Activated naive CD8-positive, alpha-beta T cell treated with anti-CD3 and anti-CD28 coated beads, Interleukin-2, amount 10 ng/mL, durations not matched to agents 7 days and 5 days (primary cell): ENCODE measurements around the gene FAM90A1. TPM values are rescaled to one million over a fixed set of nuclear protein-coding genes. Genes with fewer than 3 reads are reported as not detected.
"Not testable (repeated sequence)": the region's sequence is repeated elsewhere in the genome, so short reads cannot be mapped to it uniquely, and the experiment has no call there.

Experiments
- ATAC-seq: fragments of 150-1000 bp; cut with Tn5 transposase; one replicate; pipeline ENCODE4 v1.10.0; 2021; ENCODE audit warnings: low read depth, moderate library complexity
- POLR2A ChIA-PET: fragments of 350-600 bp; sonication (Branson Sonifier 250); formaldehyde crosslinking; loops from one replicate; lab custom pipeline; 2021; ENCODE audit warnings: antibody characterized with exemption; lab: Charles Lee
- DNase-seq: peaks from one replicate; pipeline ENCODE4 v3.0.0; 2021
- H3K27ac Mint-ChIP-seq: one replicate; pipeline ENCODE4 v1.8.0; 2022; ENCODE audit warnings: mild to moderate bottlenecking, mixed read lengths
- H3K27me3 Mint-ChIP-seq: one replicate; pipeline ENCODE4 v1.8.0; 2022; ENCODE audit warnings: mild to moderate bottlenecking, moderate library complexity, mixed read lengths
- H3K36me3 Mint-ChIP-seq: one replicate; pipeline ENCODE4 v1.8.0; 2021; ENCODE audit warnings: mild to moderate bottlenecking, mixed read lengths
- H3K4me1 Mint-ChIP-seq: one replicate; pipeline ENCODE4 v1.8.0; 2021; ENCODE audit warnings: mixed read lengths
- H3K4me3 Mint-ChIP-seq: one replicate; pipeline ENCODE4 v1.8.0; 2022; ENCODE audit warnings: mild to moderate bottlenecking, moderate library complexity, mixed read lengths
- H3K9me3 Mint-ChIP-seq: one replicate; pipeline ENCODE4 v1.8.0; 2021; ENCODE audit warnings: mixed read lengths
- total RNA-seq, 2 experiments: library from RNA; stranded (reverse); gene quantifications; one replicate each; pipeline ENCODE4 v1.2.3, GENCODE V29; 2021

FAM90A1 gene
- total RNA-seq, 2 experiments from 2014 or later, result 0.11 TPM; not detected in 1

- peak overlapping the region; percentile 58 for H3K27ac Mint-ChIP-seq
- DNase-seq, ATAC-seq, POLR2A ChIA-PET, H3K9me3 Mint-ChIP-seq, H3K36me3 Mint-ChIP-seq, H3K27me3 Mint-ChIP-seq: not testable (repeated sequence)
- peak overlapping the region; percentile 70 for H3K4me3 Mint-ChIP-seq
- peaks cover 13% of the 10 kb centered on the region for H3K4me1 Mint-ChIP-seq
Measured at GRCh38 chr12:8227732-8228077, 287 bp upstream of the FAM90A1 start.

GRCh38 chr12:8226355-8226754, 1.1 kb downstream of the FAM90A1 start:
- POLR2A ChIA-PET, result interaction anchor here (1.0 kb wide), 1 partner anchor 17 kb away, joined by 4 read pairs; no protein-coding TSS in a partner anchor
- H3K36me3 Mint-ChIP-seq, result no peaks in the 10 kb centered on the region
- DNase-seq, result no peak
- no peak overlapping the region for H3K4me3 Mint-ChIP-seq
- no peak overlapping the region for H3K27ac Mint-ChIP-seq
- H3K4me1 Mint-ChIP-seq, result peaks cover 7% of the 10 kb centered on the region
- H3K27me3 Mint-ChIP-seq, result no peaks in the 10 kb centered on the region
- no peaks in the 10 kb centered on the region for H3K9me3 Mint-ChIP-seq
- no peak for ATAC-seq

- H3K36me3 Mint-ChIP-seq, H3K27ac Mint-ChIP-seq, H3K27me3 Mint-ChIP-seq, H3K4me1 Mint-ChIP-seq, POLR2A ChIA-PET, H3K9me3 Mint-ChIP-seq, H3K4me3 Mint-ChIP-seq, ATAC-seq, DNase-seq: not testable (repeated sequence)
Measured at GRCh38 chr12:8224782-8225181, 2.6 kb downstream of the FAM90A1 start.

GRCh38 chr12:8223646-8224045, 3.8 kb downstream of the FAM90A1 start:
- H3K9me3 Mint-ChIP-seq, result not testable (repeated sequence)

GRCh38 chr12:8222303-8222702, 5.1 kb downstream of the FAM90A1 start:
- H3K4me1 Mint-ChIP-seq, H3K36me3 Mint-ChIP-seq, POLR2A ChIA-PET, H3K4me3 Mint-ChIP-seq, H3K27ac Mint-ChIP-seq, DNase-seq, H3K27me3 Mint-ChIP-seq, H3K9me3 Mint-ChIP-seq, ATAC-seq: not testable (repeated sequence)

More at GRCh38 chr12:8223646-8224045, 3.8 kb downstream of the FAM90A1 start:
- H3K36me3 Mint-ChIP-seq, DNase-seq, H3K27me3 Mint-ChIP-seq, H3K27ac Mint-ChIP-seq, H3K4me1 Mint-ChIP-seq, H3K4me3 Mint-ChIP-seq, POLR2A ChIA-PET, ATAC-seq: not testable (repeated sequence)

GRCh38 chr12:8221844-8222243, 5.6 kb downstream of the FAM90A1 start:
- H3K36me3 Mint-ChIP-seq, H3K27me3 Mint-ChIP-seq, POLR2A ChIA-PET, H3K27ac Mint-ChIP-seq, H3K9me3 Mint-ChIP-seq, DNase-seq, ATAC-seq, H3K4me3 Mint-ChIP-seq, H3K4me1 Mint-ChIP-seq: not testable (repeated sequence)

GRCh38 chr12:8221375-8221774, 6.0 kb downstream of the FAM90A1 start:
- DNase-seq, H3K4me3 Mint-ChIP-seq, POLR2A ChIA-PET, H3K27me3 Mint-ChIP-seq, ATAC-seq, H3K4me1 Mint-ChIP-seq, H3K36me3 Mint-ChIP-seq, H3K27ac Mint-ChIP-seq, H3K9me3 Mint-ChIP-seq: not testable (repeated sequence)

- H3K27me3 Mint-ChIP-seq, H3K27ac Mint-ChIP-seq, H3K36me3 Mint-ChIP-seq, H3K4me3 Mint-ChIP-seq, DNase-seq, H3K9me3 Mint-ChIP-seq, POLR2A ChIA-PET, H3K4me1 Mint-ChIP-seq, ATAC-seq: not testable (repeated sequence)
Measured at GRCh38 chr12:8218711-8219382, 8.6 kb downstream of the FAM90A1 start.

GRCh38 chr12:8197685-8198308, 29.6 kb downstream of the FAM90A1 start:
- H3K27ac Mint-ChIP-seq, ATAC-seq, H3K4me3 Mint-ChIP-seq, POLR2A ChIA-PET, DNase-seq, H3K9me3 Mint-ChIP-seq, H3K27me3 Mint-ChIP-seq, H3K36me3 Mint-ChIP-seq: not testable (repeated sequence)
- H3K4me1 Mint-ChIP-seq, result peaks cover 12% of the 10 kb centered on the region

- POLR2A ChIA-PET, DNase-seq, ATAC-seq, H3K4me1 Mint-ChIP-seq, H3K36me3 Mint-ChIP-seq, H3K27me3 Mint-ChIP-seq, H3K4me3 Mint-ChIP-seq, H3K9me3 Mint-ChIP-seq, H3K27ac Mint-ChIP-seq: not testable (repeated sequence)
Measured at GRCh38 chr12:8188088-8188487, 39.3 kb downstream of the FAM90A1 start.

GRCh38 chr12:8184206-8184605, 43.2 kb downstream of the FAM90A1 start:
- H3K36me3 Mint-ChIP-seq, H3K27ac Mint-ChIP-seq, H3K4me1 Mint-ChIP-seq, H3K4me3 Mint-ChIP-seq, ATAC-seq, H3K27me3 Mint-ChIP-seq, H3K9me3 Mint-ChIP-seq, POLR2A ChIA-PET, DNase-seq: not testable (repeated sequence)

GRCh38 chr12:8183346-8183745, 44.1 kb downstream of the FAM90A1 start:
- H3K9me3 Mint-ChIP-seq, H3K27ac Mint-ChIP-seq, POLR2A ChIA-PET, H3K4me3 Mint-ChIP-seq, DNase-seq, H3K27me3 Mint-ChIP-seq, H3K4me1 Mint-ChIP-seq, H3K36me3 Mint-ChIP-seq, ATAC-seq: not testable (repeated sequence)

- not testable (repeated sequence) for H3K4me1 Mint-ChIP-seq, H3K27ac Mint-ChIP-seq, H3K4me3 Mint-ChIP-seq
Measured at GRCh38 chr12:8182923-8183322, 44.5 kb downstream of the FAM90A1 start.

GRCh38 chr12:8181271-8181670, 46.1 kb downstream of the FAM90A1 start:
- not testable (repeated sequence) for H3K36me3 Mint-ChIP-seq
- POLR2A ChIA-PET, result interaction anchor here (1.1 to 1.2 kb wide), 2 partner anchors 27 to 72 kb away, joined by 3 read pairs; no protein-coding TSS in a partner anchor

More at GRCh38 chr12:8182923-8183322, 44.5 kb downstream of the FAM90A1 start:
- H3K36me3 Mint-ChIP-seq, H3K9me3 Mint-ChIP-seq, POLR2A ChIA-PET, ATAC-seq, DNase-seq, H3K27me3 Mint-ChIP-seq: not testable (repeated sequence)

More at GRCh38 chr12:8181271-8181670, 46.1 kb downstream of the FAM90A1 start:
- H3K27me3 Mint-ChIP-seq, ATAC-seq, H3K9me3 Mint-ChIP-seq, H3K27ac Mint-ChIP-seq, H3K4me1 Mint-ChIP-seq, DNase-seq: not testable (repeated sequence)
- H3K4me3 Mint-ChIP-seq, result peak overlapping the region; percentile 46
